Measurements from ENCODE around the gene MS4A5.

Gene MS4A5

DNA sequence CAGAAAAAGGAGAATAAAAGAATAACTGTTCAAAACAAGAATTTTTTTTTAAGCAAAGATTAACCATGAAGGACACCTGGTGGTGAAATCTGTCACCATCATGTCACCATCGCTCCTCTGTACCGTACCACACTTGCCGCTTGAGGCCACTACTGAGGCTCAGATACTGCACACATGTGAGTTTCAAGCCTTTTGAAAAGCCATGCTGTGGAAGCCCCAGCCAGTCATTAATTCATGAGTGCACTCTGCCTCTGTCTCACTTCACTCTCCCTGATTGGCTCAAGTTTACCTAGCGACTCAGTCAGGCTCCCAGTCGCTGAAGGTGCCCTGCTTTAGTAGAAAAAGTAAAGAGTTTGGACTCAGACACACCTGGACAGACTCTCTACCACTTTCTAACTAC lies 56.6 kb downstream of the MS4A5 start:
- DNase-seq = peak; percentile 34 to 55

DNA sequence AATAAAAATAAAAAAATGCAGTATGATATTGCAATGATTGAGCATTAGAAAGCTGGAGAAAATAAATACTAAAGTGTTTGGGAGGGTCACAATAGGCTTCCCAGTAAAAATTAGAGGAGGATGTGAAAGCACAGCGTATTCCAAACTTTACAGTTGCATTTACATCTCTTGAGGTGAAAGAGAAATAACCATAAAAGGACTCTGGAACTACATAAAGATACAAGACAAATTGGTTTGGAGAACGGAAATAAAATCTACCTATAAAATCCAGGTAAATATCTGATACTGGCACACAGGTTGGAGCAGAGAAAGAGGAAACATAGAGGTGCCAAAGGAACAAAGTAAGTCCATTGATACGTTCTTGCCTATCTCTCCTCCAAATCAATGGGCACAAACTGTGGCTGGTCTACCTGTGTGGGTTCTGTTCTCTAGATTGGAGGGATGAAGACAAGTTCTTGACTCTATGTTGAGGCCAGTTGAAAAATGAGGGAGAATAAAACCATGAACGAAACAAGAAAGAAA lies 63.2 kb downstream of the MS4A5 start, which contains the start of gene MS4A12:
Gene MS4A12, plus strand, starts transcription at position 291 of the 522 bp plus-strand sequence. CDS start 4,541 bp downstream, outside the sequence.
- DNase-seq = no peak

DNA sequence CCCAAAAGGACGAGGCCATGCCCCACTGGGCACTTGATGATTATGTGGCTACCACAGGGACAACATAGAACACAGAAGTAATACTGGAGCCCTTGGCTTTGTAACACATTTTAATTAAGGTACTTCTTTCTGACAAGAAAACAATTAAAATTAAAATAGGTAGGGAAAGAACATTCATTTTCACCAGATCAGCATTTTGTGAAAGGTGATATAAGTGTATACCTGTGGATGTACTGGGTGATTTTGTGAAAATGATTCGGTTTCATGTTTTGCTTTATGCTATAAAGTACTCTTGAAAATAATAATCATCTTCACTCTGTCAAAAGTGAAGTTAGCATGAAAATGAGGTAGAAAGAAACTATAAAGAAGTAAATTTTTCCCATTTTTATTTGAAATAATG lies 64.1 kb downstream of the MS4A5 start:
- no peak for DNase-seq
